COLO668 (cell line): ENCODE measurements around the gene RNMT.
"Not testable (repeated sequence)": the region's sequence is repeated elsewhere in the genome, so short reads cannot be mapped to it uniquely, and the experiment has no call there.

ENCODE experiments used
- DNase-seq: peaks from one replicate; lab custom pipeline; 2025; ENCODE audit not compliant: unreplicated experiment; lab: John Stamatoyannopoulos, UW

Gene RNMT

DNA sequence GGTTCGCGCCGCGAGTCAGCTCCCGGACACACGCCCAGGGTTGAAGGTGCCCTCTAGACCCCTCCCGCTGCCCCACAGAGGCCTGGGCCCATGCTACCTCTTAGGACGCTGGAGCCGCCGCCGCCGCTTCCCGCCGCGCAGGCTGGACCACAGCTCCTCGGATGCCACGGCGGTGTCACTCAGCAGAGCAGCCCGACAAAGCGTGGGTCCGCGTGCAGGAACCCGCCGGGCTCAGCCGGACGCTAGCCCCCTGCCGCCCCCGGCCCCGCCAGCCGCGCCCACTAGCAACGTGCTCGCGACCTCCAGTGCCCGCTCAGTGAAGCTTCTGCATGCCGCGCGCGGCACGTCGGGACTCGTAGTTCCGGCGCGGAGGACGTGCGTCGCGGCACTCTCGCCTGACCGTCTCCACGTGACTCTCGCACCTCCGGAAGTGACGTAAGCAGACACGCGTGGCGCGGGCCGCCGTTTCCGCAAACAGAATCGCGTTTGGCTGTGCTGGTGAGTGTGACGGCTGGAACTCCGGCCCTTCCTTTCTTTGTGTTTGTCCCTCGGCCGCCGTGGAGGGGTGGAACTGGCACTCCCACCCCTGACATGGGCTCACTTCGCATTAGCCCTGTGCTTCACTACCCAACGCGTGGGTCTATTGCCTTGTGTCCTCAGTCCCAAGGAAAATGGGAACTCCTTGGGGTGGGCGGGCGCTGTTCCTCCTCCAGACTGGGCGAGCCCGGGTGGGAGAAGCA lies at the start of gene RNMT, which contains the start of gene FAM210A:
TSS of gene RNMT (plus strand) at position 442 of the 740 bp plus-strand sequence. CDS start 4,845 bp downstream, outside the sequence.
TSS of gene FAM210A (minus strand) at position 327 of the 740 bp plus-strand sequence. CDS start 44,481 bp downstream, outside the sequence.
- DNase-seq: peak; percentile 98

DNA sequence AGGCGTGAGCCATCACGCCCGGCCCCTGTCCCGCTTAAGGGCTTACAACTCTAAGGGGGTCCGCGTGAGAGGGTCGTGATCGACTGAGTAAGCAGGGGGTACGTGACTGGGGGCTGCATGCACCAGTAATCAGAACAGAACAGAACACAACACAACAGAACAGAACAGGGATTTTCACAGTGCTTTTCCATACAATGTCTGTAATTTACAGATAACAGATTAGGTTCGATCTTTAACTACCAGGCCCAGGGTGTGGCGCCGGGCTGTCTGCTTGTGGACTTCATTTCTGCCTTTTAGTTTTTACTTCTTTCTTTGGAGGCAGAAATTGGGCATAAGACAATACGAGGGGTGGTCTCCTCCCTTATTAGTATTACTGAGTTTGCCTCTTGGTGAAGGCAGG lies 49.1 kb upstream of the RNMT start:
- not testable (repeated sequence) for DNase-seq

DNA sequence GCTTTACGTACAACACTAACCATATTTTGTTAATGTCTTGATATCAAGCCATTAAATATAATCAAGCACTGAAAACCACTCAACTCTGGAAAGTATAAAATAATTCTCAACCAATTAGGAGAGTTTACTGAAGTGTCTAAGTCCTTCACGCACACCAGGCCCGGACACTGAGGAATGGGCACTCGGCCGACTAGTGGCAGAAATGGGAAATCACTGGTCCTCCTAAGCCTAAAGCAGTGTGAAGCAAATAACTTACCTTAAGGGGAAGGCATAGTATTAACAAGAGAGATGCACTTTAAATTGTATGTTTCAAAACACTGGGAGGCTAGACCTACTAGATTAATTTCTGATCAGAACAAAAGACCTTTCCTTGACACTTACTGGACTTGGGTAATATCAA lies 45.9 kb upstream of the RNMT start:
- DNase-seq: peak; percentile 31

GRCh38 chr18:13681701-13682100 lies 44.8 kb upstream of the RNMT start:
- no peak for DNase-seq

DNA sequence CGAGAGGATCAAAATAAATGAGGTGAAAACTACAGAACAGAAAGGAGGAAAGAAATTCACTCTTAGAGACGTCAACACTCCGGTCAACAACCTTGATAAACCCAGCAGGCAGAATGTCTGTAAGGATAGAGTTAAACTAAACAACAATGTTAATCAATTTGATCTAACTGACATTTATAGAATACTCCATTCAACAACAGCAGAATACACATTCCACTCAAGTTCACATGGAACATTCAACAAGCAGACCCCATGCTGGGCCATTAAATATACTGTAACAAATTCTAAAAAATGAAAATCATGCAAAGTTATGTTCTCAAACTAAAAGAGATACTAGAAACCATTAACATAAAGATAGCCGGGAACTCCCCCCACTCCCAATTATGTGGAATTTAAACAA lies 41.9 kb upstream of the RNMT start:
- no peak for DNase-seq

GRCh38 chr18:13688191-13689136 lies 38.0 kb upstream of the RNMT start:
- no peak for DNase-seq

DNA sequence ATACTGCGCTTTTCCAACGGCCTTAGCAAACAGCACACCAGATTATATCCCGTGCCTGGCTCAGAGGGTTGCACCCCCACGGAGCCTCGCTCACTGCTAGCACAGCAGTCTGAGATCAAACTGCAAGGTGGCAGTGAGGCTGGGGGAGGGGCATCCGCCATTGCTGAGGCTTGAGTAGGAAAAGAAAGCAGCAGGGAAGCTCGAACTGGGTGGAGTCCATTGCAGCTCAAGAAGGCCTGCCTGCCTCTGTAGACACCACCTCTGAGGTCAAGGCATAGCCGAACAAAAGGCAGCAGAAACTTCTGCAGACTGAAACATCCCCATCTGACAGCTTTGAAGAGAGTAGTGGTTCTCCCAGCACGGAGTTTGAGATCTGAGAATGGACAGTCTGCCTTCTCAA lies 36.4 kb upstream of the RNMT start:
- not testable (repeated sequence) for DNase-seq

DNA sequence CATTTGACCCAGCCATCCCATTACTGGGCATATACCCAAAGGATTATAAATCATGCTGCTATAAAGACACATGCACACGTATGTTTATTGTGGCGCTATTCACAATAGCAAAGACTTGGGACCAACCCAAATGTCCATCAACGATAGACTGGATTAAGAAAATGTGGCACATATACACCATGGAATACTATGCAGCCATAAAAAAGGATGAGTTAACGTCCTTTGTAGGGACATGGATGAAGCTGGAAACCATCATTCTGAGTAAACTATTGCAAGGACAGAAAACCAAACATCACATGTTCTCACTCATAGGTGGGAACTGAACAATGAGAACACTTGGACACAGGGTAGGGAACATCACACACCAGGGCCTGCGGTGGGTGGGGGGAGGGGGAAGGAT lies 31.1 kb upstream of the RNMT start:
- DNase-seq: not testable (repeated sequence)

- DNase-seq: no peak
Measured at GRCh38 chr18:13696961-13697360, 29.5 kb upstream of the RNMT start.

DNA sequence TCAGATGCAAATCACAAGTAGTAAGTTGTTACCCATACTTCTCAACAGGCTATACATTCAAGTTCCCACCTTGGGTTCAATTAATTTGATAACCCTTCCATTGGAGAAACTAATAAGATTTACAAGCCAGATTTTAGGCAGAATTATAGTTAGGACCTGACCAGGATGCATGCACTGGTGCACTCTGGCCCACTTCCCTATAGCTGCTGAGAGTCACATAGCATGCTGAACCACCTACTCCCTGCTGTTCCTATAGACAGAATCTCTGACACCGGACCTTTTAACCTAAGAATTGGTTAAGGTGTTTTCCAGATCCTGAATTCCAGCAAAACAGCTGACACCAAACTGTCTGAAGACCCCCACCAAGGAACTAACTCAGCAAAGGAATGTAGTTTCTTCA lies 26.3 kb upstream of the RNMT start:
- DNase-seq: no peak

DNA sequence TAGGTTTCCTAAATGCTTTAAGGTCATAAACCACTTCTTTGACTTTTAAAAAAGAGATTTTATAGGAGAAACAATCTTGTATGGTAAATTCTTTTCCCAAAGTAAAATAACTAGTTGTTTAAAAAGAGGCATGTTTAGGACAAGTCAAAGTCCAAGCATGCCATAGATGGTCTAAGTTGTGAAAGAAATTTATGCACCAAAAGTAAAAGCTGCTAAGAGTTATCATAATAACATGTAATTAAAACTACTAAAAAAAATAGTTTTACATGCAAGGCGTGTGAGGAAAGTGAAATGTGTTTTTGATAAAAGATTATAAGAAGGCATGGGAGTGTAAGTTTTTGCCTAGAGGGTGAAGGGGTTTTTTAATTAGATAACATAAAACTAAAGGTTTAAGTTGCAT lies 22.6 kb upstream of the RNMT start:
- DNase-seq: no peak

DNA sequence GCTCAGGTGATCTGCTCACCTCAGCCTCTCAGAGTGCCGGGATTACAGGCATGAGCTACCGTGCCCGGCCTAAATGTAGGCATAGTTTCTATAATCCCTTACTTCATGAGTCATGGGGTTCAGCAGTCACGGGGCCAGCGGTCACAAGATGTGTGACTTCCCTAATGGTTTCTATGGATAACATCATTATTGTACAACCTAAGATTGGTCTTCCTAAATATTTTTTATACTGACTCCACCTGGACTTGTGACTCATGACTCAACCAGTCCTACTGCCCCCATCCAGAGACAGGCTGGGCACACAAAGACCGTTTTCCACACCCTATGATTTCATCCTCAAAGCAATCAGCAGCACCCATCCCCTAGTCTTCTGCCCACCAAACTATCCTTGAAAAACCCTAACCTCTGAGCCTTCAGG lies 16.1 kb upstream of the RNMT start:
- DNase-seq: no peak

- DNase-seq: no peak
Measured at GRCh38 chr18:13712400-13713131, 13.9 kb upstream of the RNMT start.

- DNase-seq: no peak
Measured at GRCh38 chr18:13713455-13714055, 12.9 kb upstream of the RNMT start.

GRCh38 chr18:13715330-13715729 lies 11.1 kb upstream of the RNMT start:
- DNase-seq: no peak

DNA sequence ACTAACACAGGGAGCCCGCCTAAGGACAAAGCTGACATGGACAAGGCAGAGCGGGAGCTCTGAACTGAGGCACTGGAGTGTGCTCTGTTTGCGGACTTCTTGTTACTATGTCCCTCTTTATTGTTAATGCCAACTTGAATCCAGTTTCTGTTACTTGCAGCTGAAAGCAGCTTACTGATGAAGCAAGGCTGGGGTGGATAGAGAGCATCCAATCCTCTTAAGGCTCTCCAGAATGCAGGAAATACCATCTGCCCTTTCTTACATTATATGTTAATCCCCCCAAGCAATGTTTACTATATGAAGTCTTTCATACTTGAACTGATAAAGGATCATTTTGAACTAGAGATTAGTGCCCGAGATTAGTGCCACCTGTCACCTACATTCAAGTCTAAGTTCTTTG lies 9.6 kb upstream of the RNMT start:
- DNase-seq: no peak

DNA sequence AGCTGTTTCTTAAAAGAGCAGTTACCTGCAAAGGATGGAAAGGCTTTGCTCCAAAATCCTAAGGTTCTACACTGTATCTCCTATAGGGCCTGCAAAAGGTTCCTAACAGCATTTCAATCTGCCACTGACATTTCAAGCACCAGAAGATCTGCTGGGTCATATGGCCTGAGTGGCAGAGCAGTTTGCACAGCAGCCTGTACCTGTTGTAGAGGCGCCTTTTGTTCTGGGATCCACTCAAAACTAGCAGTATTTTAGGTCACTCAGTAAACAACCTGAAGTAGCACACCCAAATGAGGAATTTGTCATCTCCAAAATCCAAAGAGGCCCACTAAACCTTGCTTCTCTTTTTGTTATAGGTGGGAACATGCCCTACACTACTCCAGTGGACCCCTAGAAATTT lies 6.3 kb upstream of the RNMT start:
- DNase-seq: no peak

- DNase-seq: no peak
Measured at GRCh38 chr18:13720847-13721246, 5.6 kb upstream of the RNMT start.

DNA sequence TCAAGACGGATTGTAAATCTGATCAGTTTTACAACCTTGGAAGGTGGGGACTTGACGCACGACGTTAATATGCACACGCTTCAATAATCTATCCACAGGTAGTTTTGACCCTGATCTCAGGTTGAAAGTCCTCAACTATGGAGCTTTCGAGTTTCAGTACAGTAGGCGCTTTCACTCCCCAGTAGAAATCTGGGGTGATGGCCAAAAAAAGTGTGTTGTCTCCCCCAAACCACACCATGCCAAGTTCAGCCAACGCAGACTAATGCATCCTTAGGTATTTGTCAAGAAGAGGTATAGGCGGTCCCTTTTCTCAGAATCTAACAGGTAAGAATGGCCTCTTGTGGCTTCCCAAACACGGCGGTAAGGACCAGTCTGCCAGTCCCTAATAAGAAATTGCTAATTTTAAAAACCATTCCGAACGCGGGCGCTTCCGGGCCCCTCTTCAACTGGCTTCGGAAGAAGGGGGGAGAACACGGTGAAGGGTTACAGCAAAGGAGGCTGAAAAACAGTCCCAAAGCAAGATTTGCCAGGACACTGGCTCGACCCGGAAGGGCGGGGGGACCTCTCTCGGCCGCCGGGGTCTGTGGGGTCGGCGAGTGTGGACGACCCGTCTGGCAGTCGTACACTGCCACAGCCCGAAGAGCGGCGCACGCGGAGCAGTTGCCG lies 774 bp upstream of the RNMT start:
- no peak for DNase-seq

DNA sequence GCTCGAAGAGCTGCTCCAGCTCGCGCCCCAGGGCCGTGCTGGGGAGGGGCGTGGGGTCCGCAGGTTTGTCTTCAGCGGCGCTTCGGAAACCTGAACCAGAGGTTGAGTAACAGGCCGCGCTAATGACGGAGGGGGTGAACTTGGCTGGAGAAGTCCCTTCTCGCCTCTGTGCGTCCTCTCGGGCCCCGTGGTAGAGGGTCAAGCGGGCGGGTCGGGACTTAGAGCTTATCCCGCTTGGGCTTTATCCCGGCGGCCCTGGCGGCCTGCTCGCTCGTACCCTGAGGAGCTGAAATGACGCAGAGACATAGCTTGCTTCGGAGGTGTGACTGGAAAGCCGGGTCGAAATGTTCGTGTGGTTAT lies 479 bp downstream of the RNMT start:
- DNase-seq: peak; percentile 69
